K562 (cell line): ENCODE data around the gene ABLIM2.

Source experiments
- EZH2 ChIP-seq: IDR thresholded peaks from 2 replicates; pipeline ENCODE4 v1.6.1; 2012; ENCODE audit warnings: low read depth, mild to moderate bottlenecking, inconsistent platforms, low read length, borderline replicate concordance
- HDAC2 ChIP-seq: fragments of 450-650 bp; IDR thresholded peaks from 2 replicates; pipeline ENCODE4 v1.6.1; 2016; ENCODE audit warnings: mild to moderate bottlenecking
- MCM2 ChIP-seq: fragments of 450-650 bp; IDR thresholded peaks from 2 replicates; pipeline ENCODE4 v1.6.1; 2017; ENCODE audit warnings: low read depth, mild to moderate bottlenecking
- POLR2AphosphoS5 ChIP-seq: IDR thresholded peaks from 2 replicates; pipeline ENCODE4 v1.6.1; 2011; ENCODE audit warnings: mild to moderate bottlenecking, low read depth, low read length, moderate library complexity; ENCODE audit not compliant: control insufficient read depth, insufficient read depth
- RBM25 ChIP-seq: fragments of 200-400 bp; formaldehyde crosslinking; IDR thresholded peaks from 2 replicates; pipeline ENCODE4 v1.6.1; 2018; ENCODE audit warnings: low read length, low read depth, moderate library complexity; ENCODE audit not compliant: severe bottlenecking
- XRCC5 ChIP-seq: fragments of 200-400 bp; formaldehyde crosslinking; IDR thresholded peaks from 2 replicates; pipeline ENCODE4 v1.6.1; 2017; ENCODE audit warnings: low read depth, mild to moderate bottlenecking, low read length
- TF ChIP-seq, protein P1 (sequence below): IDR thresholded peaks from 2 replicates; pipeline ENCODE4 v1.6.1; 2016; ENCODE audit warnings: missing genetic modification characterization, missing compliant biosample characterization
- TF ChIP-seq, protein P2 (sequence below): fragments of 250-450 bp; sonication (Bioruptor Pico); IDR thresholded peaks from 2 replicates; pipeline ENCODE4 v1.5.0; 2021; ENCODE audit warnings: mild to moderate bottlenecking, borderline replicate concordance
- TF ChIP-seq, protein P3 (sequence below), 2 experiments: fragments of 450-650 bp; formaldehyde crosslinking in 1 of 2; IDR thresholded peaks; 2 replicates each; pipeline versions ENCODE4 v1.4.0 to v1.6.1; 2014 to 2020; ENCODE audit warnings: mild to moderate bottlenecking in 2 of 2, borderline replicate concordance in 1 of 2, low read depth in 1 of 2
- TF ChIP-seq, protein P4 (sequence below): conservative IDR thresholded peaks from 2 replicates; pipeline ENCODE4 v1.6.1; 2011; ENCODE audit warnings: low read depth, mild to moderate bottlenecking, low read length; ENCODE audit not compliant: control insufficient read depth

DNA sequence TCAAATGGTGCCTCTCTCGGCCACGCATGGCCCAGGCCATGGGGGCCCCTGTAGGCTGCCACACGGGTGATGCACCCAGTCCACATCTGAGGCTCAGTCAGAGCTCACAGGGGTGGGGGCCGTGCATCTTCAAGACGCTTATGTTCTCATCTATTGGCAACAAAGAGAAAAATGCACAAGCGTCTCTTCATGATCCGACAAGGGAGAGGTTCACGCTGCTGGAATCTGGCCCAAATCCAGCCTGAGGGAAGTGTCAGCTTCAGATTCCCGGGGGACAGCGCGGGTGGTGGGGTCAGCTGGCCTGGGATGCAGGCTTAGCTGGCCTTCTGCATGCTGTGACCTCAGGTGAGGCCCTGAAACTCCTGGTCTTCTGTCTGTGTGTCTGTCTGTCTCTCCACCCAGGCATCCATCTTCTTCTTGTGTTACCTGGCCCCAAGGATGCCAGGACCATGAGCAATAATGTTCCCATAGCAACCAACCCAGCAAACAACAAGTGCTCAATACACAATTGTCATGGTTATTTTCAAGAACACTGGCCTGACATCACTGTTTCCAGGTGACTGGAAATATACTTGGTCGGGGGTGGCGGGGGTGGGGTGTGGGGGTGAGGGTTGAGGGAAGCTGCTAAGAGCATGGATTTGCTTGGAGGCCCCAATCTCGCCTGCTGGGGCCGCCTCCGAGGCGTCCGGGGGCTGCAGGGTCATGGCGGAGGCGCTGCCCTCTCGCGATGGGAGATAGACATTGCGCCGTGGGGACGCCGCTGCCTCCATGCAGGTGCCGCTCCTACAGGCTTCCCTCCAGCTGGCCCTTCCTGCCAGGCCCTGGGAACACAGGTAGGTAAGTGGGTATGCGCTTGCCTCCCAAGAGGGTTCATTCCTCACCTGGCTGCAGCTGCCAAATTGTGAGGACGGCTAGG is 48.3 kb downstream of the ABLIM2 start:
- no peak for TF ChIP-seq POLR2AphosphoS5
- TF ChIP-seq, protein P1, sequence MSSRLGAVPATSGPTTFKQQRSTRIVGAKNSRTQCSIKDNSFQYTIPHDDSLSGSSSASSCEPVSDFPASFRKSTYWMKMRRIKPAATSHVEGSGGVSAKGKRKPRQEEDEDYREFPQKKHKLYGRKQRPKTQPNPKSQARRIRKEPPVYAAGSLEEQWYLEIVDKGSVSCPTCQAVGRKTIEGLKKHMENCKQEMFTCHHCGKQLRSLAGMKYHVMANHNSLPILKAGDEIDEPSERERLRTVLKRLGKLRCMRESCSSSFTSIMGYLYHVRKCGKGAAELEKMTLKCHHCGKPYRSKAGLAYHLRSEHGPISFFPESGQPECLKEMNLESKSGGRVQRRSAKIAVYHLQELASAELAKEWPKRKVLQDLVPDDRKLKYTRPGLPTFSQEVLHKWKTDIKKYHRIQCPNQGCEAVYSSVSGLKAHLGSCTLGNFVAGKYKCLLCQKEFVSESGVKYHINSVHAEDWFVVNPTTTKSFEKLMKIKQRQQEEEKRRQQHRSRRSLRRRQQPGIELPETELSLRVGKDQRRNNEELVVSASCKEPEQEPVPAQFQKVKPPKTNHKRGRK (tag), result no peak
- no peak for TF ChIP-seq XRCC5
- TF ChIP-seq RBM25, result no peak
- TF ChIP-seq, protein P2, sequence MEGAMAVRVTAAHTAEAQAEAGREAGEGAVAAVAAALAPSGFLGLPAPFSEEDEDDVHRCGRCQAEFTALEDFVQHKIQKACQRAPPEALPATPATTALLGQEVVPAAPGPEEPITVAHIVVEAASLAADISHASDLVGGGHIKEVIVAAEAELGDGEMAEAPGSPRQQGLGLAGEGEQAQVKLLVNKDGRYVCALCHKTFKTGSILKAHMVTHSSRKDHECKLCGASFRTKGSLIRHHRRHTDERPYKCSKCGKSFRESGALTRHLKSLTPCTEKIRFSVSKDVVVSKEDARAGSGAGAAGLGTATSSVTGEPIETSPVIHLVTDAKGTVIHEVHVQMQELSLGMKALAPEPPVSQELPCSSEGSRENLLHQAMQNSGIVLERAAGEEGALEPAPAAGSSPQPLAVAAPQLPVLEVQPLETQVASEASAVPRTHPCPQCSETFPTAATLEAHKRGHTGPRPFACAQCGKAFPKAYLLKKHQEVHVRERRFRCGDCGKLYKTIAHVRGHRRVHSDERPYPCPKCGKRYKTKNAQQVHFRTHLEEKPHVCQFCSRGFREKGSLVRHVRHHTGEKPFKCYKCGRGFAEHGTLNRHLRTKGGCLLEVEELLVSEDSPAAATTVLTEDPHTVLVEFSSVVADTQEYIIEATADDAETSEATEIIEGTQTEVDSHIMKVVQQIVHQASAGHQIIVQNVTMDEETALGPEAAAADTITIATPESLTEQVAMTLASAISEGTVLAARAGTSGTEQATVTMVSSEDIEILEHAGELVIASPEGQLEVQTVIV (CRISPR knock-in tag), result no peak
- no peak for TF ChIP-seq MCM2
- TF ChIP-seq, protein P3, sequence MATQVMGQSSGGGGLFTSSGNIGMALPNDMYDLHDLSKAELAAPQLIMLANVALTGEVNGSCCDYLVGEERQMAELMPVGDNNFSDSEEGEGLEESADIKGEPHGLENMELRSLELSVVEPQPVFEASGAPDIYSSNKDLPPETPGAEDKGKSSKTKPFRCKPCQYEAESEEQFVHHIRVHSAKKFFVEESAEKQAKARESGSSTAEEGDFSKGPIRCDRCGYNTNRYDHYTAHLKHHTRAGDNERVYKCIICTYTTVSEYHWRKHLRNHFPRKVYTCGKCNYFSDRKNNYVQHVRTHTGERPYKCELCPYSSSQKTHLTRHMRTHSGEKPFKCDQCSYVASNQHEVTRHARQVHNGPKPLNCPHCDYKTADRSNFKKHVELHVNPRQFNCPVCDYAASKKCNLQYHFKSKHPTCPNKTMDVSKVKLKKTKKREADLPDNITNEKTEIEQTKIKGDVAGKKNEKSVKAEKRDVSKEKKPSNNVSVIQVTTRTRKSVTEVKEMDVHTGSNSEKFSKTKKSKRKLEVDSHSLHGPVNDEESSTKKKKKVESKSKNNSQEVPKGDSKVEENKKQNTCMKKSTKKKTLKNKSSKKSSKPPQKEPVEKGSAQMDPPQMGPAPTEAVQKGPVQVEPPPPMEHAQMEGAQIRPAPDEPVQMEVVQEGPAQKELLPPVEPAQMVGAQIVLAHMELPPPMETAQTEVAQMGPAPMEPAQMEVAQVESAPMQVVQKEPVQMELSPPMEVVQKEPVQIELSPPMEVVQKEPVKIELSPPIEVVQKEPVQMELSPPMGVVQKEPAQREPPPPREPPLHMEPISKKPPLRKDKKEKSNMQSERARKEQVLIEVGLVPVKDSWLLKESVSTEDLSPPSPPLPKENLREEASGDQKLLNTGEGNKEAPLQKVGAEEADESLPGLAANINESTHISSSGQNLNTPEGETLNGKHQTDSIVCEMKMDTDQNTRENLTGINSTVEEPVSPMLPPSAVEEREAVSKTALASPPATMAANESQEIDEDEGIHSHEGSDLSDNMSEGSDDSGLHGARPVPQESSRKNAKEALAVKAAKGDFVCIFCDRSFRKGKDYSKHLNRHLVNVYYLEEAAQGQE (IDR thresholded peaks at IDR 0.05; ENCODE audit: borderline replicate concordance), result peak; percentile 7; the same call in 1 of the 2 replicates
- TF ChIP-seq, protein P3 (CRISPR knock-in tag; IDR thresholded peaks at IDR 0.05; ENCODE audit: low read depth), result no peak
- no peak for TF ChIP-seq HDAC2
- TF ChIP-seq, protein P4, sequence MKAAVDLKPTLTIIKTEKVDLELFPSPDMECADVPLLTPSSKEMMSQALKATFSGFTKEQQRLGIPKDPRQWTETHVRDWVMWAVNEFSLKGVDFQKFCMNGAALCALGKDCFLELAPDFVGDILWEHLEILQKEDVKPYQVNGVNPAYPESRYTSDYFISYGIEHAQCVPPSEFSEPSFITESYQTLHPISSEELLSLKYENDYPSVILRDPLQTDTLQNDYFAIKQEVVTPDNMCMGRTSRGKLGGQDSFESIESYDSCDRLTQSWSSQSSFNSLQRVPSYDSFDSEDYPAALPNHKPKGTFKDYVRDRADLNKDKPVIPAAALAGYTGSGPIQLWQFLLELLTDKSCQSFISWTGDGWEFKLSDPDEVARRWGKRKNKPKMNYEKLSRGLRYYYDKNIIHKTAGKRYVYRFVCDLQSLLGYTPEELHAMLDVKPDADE, result no peak
- no peak for TF ChIP-seq EZH2
